Effector memory CD4-positive, alpha-beta T cell (primary cell): ENCODE results near the gene MBNL1.

ENCODE experiments used
- DNase-seq, 3 donors: peaks; one replicate each; pipeline ENCODE4 v3.0.0-alpha.2; 2020
- H3K27ac ChIP-seq: 2 replicates; pipeline ENCODE4 v1.7.0; 2013; ENCODE audit warnings: mild to moderate bottlenecking, low read length, moderate library complexity; ENCODE audit not compliant: insufficient read depth, poor library complexity, severe bottlenecking
- H3K27me3 ChIP-seq: replicated peaks from 2 replicates; pipeline ENCODE4 v1.7.0; 2013; ENCODE audit warnings: mild to moderate bottlenecking, low read length; ENCODE audit not compliant: insufficient read depth, control insufficient read depth, poor library complexity, severe bottlenecking
- H3K36me3 ChIP-seq: 2 replicates; pipeline ENCODE4 v1.7.0; 2013; ENCODE audit warnings: mild to moderate bottlenecking, low read length, moderate library complexity; ENCODE audit not compliant: control insufficient read depth, insufficient read depth
- H3K4me1 ChIP-seq: 2 replicates; pipeline ENCODE4 v1.7.0; 2013; ENCODE audit warnings: low read length, mild to moderate bottlenecking; ENCODE audit not compliant: control insufficient read depth, insufficient read depth, poor library complexity, severe bottlenecking
- H3K4me3 ChIP-seq: 2 replicates; pipeline ENCODE4 v1.7.0; 2013; ENCODE audit warnings: low read length, low read depth, mild to moderate bottlenecking; ENCODE audit not compliant: insufficient read depth, poor library complexity, severe bottlenecking
- H3K9me3 ChIP-seq: 2 replicates; pipeline ENCODE4 v1.7.0; 2013; ENCODE audit warnings: mild to moderate bottlenecking, low read length, moderate library complexity; ENCODE audit not compliant: control insufficient read depth

The MBNL1 gene

GRCh38 chr3:152251916-152252315 is 16.8 kb upstream of the MBNL1 start:
- Histone ChIP-seq H3K4me1 (peaks cover 30% of the 10 kb centered on the region), H3K36me3 (no peaks in the 10 kb centered on the region), H3K27ac (peak overlapping the region; percentile 34), H3K9me3 (no peaks in the 10 kb centered on the region), H3K27me3 (no peaks in the 10 kb centered on the region), H3K4me3 (no peak overlapping the region)
- no peak for DNase-seq

- no peak for DNase-seq
- Histone ChIP-seq H3K4me3 (no peak overlapping the region), H3K27ac (peak overlapping the region; percentile 34), H3K9me3 (no peaks in the 10 kb centered on the region), H3K4me1 (peaks cover 36% of the 10 kb centered on the region), H3K36me3 (no peaks in the 10 kb centered on the region), H3K27me3 (no peaks in the 10 kb centered on the region)
These were observed 16.0 kb upstream of the MBNL1 start for GRCh38 chr3:152252755-152253154.

GRCh38 chr3:152253514-152253913 is 15.2 kb upstream of the MBNL1 start:
- H3K4me3 ChIP-seq, result no peak overlapping the region
- DNase-seq, result no peak
- no peaks in the 10 kb centered on the region for H3K36me3 ChIP-seq
- peak overlapping the region; percentile 34 for H3K27ac ChIP-seq
- no peaks in the 10 kb centered on the region for H3K27me3 ChIP-seq
- H3K4me1 ChIP-seq, result peaks cover 38% of the 10 kb centered on the region
- no peaks in the 10 kb centered on the region for H3K9me3 ChIP-seq

GRCh38 chr3:152254041-152254440 is 14.7 kb upstream of the MBNL1 start:
- Histone ChIP-seq H3K4me1 (peaks cover 41% of the 10 kb centered on the region), H3K4me3 (no peak overlapping the region)

GRCh38 chr3:152255290-152255689 is 13.4 kb upstream of the MBNL1 start:
- H3K4me3 ChIP-seq, result no peak overlapping the region
- H3K9me3 ChIP-seq, result no peaks in the 10 kb centered on the region
- H3K4me1 ChIP-seq, result peaks cover 47% of the 10 kb centered on the region
- no peaks in the 10 kb centered on the region for H3K27me3 ChIP-seq
- H3K27ac ChIP-seq, result peak overlapping the region; percentile 86
- no peaks in the 10 kb centered on the region for H3K36me3 ChIP-seq
- DNase-seq, result no peak

More at GRCh38 chr3:152254041-152254440, 14.7 kb upstream of the MBNL1 start:
- Histone ChIP-seq H3K9me3 (no peaks in the 10 kb centered on the region), H3K36me3 (no peaks in the 10 kb centered on the region), H3K27ac (peak overlapping the region; percentile 61), H3K27me3 (no peaks in the 10 kb centered on the region)
- DNase-seq, result no peak

- H3K4me1 ChIP-seq, result peaks cover 54% of the 10 kb centered on the region
- H3K36me3 ChIP-seq, result no peaks in the 10 kb centered on the region
- H3K27ac ChIP-seq, result peak overlapping the region; percentile 86
- H3K4me3 ChIP-seq, result peak overlapping the region; percentile 8
- DNase-seq, result no peak
- no peaks in the 10 kb centered on the region for H3K27me3 ChIP-seq
- H3K9me3 ChIP-seq, result no peaks in the 10 kb centered on the region
These were observed 11.7 kb upstream of the MBNL1 start for GRCh38 chr3:152256851-152257562.

- no peaks in the 10 kb centered on the region for H3K27me3 ChIP-seq
- H3K27ac ChIP-seq, result peak overlapping the region; percentile 86
- H3K9me3 ChIP-seq, result no peaks in the 10 kb centered on the region
- peaks cover 3% of the 10 kb centered on the region for H3K36me3 ChIP-seq
- no peak for DNase-seq
- H3K4me3 ChIP-seq, result no peak overlapping the region
- peaks cover 51% of the 10 kb centered on the region for H3K4me1 ChIP-seq
These were observed 11.1 kb upstream of the MBNL1 start for GRCh38 chr3:152257563-152258035.

GRCh38 chr3:152258448-152259393 is 10.0 kb upstream of the MBNL1 start:
- Histone ChIP-seq H3K4me1 (peaks cover 51% of the 10 kb centered on the region), H3K4me3 (peak overlapping the region; percentile 1)
- DNase-seq, result peak; percentile 35 to 74 (median 64)

GRCh38 chr3:152259468-152259867 is 9.3 kb upstream of the MBNL1 start:
- DNase-seq, result no peak
- no peaks in the 10 kb centered on the region for H3K27me3 ChIP-seq
- peaks cover 3% of the 10 kb centered on the region for H3K36me3 ChIP-seq
- H3K4me1 ChIP-seq, result peaks cover 51% of the 10 kb centered on the region
- H3K9me3 ChIP-seq, result no peaks in the 10 kb centered on the region
- H3K4me3 ChIP-seq, result no peak overlapping the region
- peak overlapping the region; percentile 86 for H3K27ac ChIP-seq

More at GRCh38 chr3:152258448-152259393, 10.0 kb upstream of the MBNL1 start:
- H3K27ac ChIP-seq, result peak overlapping the region; percentile 86
- H3K9me3 ChIP-seq, result no peaks in the 10 kb centered on the region
- H3K27me3 ChIP-seq, result no peaks in the 10 kb centered on the region
- H3K36me3 ChIP-seq, result peaks cover 3% of the 10 kb centered on the region

GRCh38 chr3:152260026-152260425 is 8.7 kb upstream of the MBNL1 start:
- DNase-seq, result no peak
- Histone ChIP-seq H3K27me3 (no peaks in the 10 kb centered on the region), H3K4me1 (peaks cover 47% of the 10 kb centered on the region), H3K4me3 (no peak overlapping the region), H3K36me3 (peaks cover 3% of the 10 kb centered on the region), H3K27ac (peak overlapping the region; percentile 86), H3K9me3 (no peaks in the 10 kb centered on the region)
